Neural cell (in vitro differentiated cells): ENCODE results near the gene MRTO4.

Experiments used
- EP300 ChIP-seq: fragments of 450-650 bp; conservative IDR thresholded peaks from 2 replicates; pipeline ENCODE4 v1.6.1; 2014; ENCODE audit warnings: antibody characterized with exemption, mild to moderate bottlenecking, moderate library complexity; ENCODE audit not compliant: poor library complexity, severe bottlenecking
- EZH2 ChIP-seq: fragments of 200-600, 300-800 bp; shearing (Covaris generic), sonication (generic); IDR thresholded peaks from 2 replicates; pipeline ENCODE4 v1.6.1; 2014; ENCODE audit warnings: antibody characterized with exemption, low read length, borderline replicate concordance, mild to moderate bottlenecking; ENCODE audit not compliant: insufficient read depth, poor library complexity, severe bottlenecking
- POLR2AphosphoS5 ChIP-seq: IDR thresholded peaks from 2 replicates; pipeline ENCODE4 v1.6.1; 2012
- RAD21 ChIP-seq: fragments of 450-650 bp; conservative IDR thresholded peaks from 2 replicates; pipeline ENCODE4 v1.6.1; 2014; ENCODE audit warnings: antibody characterized with exemption, mild to moderate bottlenecking, moderate library complexity
- TAF1 ChIP-seq: IDR thresholded peaks from 2 replicates; pipeline ENCODE4 v1.6.1; 2012; ENCODE audit warnings: low read depth
- TF ChIP-seq, protein P1 (sequence below): fragments of 450-650 bp; IDR thresholded peaks from 2 replicates; pipeline ENCODE4 v1.5.1; 2014; ENCODE audit warnings: antibody characterized with exemption, mild to moderate bottlenecking, moderate library complexity; ENCODE audit not compliant: poor library complexity, severe bottlenecking
- TF ChIP-seq, protein P2 (sequence below): IDR thresholded peaks from 2 replicates; pipeline ENCODE4 v1.6.1; 2012; ENCODE audit warnings: borderline replicate concordance

DNA sequence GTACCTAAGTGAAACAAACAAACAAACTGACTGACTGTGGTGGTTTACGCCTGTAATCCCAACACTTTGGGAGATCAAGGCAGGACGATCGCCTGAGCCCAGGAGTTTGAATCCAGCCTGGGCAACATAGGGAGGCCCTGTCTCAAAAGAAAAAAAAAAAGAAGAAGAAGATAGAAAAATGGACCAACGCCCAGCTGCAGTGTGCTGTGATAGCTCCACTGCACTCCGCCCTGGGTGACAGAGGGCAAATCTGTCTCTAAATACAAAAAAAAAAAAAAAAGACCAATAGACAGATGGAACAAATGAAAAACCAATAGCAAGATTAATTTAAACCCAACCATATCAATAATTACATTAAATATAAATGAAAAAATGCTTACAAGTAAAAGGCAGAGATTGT lies 23.0 kb downstream of the MRTO4 start:
- TF ChIP-seq, protein P1, sequence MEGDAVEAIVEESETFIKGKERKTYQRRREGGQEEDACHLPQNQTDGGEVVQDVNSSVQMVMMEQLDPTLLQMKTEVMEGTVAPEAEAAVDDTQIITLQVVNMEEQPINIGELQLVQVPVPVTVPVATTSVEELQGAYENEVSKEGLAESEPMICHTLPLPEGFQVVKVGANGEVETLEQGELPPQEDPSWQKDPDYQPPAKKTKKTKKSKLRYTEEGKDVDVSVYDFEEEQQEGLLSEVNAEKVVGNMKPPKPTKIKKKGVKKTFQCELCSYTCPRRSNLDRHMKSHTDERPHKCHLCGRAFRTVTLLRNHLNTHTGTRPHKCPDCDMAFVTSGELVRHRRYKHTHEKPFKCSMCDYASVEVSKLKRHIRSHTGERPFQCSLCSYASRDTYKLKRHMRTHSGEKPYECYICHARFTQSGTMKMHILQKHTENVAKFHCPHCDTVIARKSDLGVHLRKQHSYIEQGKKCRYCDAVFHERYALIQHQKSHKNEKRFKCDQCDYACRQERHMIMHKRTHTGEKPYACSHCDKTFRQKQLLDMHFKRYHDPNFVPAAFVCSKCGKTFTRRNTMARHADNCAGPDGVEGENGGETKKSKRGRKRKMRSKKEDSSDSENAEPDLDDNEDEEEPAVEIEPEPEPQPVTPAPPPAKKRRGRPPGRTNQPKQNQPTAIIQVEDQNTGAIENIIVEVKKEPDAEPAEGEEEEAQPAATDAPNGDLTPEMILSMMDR = no peak
- TF ChIP-seq POLR2AphosphoS5 (no peak), EZH2 (no peak), TAF1 (no peak), RAD21 (no peak), EP300 (no peak)
- TF ChIP-seq, protein P2, sequence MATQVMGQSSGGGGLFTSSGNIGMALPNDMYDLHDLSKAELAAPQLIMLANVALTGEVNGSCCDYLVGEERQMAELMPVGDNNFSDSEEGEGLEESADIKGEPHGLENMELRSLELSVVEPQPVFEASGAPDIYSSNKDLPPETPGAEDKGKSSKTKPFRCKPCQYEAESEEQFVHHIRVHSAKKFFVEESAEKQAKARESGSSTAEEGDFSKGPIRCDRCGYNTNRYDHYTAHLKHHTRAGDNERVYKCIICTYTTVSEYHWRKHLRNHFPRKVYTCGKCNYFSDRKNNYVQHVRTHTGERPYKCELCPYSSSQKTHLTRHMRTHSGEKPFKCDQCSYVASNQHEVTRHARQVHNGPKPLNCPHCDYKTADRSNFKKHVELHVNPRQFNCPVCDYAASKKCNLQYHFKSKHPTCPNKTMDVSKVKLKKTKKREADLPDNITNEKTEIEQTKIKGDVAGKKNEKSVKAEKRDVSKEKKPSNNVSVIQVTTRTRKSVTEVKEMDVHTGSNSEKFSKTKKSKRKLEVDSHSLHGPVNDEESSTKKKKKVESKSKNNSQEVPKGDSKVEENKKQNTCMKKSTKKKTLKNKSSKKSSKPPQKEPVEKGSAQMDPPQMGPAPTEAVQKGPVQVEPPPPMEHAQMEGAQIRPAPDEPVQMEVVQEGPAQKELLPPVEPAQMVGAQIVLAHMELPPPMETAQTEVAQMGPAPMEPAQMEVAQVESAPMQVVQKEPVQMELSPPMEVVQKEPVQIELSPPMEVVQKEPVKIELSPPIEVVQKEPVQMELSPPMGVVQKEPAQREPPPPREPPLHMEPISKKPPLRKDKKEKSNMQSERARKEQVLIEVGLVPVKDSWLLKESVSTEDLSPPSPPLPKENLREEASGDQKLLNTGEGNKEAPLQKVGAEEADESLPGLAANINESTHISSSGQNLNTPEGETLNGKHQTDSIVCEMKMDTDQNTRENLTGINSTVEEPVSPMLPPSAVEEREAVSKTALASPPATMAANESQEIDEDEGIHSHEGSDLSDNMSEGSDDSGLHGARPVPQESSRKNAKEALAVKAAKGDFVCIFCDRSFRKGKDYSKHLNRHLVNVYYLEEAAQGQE = no peak
